HG02884 (cell line): Measurements from ENCODE around the gene PCSK6.

Experiments used
- ATAC-seq: cut with Tn5 transposase; IDR thresholded peaks from one replicate; pipeline ENCODE4 v1.9.1; 2021; ENCODE audit warnings: mild to moderate bottlenecking, moderate library complexity; ENCODE audit not compliant: unreplicated experiment

The PCSK6 gene

DNA sequence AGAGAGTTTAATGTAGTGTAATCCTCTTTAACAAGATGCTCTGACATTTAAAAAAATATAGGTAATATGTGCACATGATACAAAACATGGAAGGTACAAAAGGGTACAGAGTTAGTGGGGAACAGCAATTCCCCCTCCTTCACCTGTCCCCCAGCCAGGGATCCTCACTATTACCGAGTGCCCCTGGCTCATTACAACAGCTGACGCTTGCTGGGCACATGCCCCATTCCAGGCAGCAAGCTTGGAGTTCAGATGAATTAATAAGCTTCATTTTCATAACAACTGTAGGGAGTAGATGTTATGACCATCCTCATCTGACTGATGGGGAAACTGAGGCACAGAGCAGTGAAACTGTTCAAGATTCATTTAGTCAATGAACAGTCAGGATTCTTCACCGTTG lies 41.2 kb downstream of the PCSK6 start:
- ATAC-seq: no peak

GRCh38 chr15:101447561-101448071 lies 41.9 kb downstream of the PCSK6 start:
- no peak for ATAC-seq

DNA sequence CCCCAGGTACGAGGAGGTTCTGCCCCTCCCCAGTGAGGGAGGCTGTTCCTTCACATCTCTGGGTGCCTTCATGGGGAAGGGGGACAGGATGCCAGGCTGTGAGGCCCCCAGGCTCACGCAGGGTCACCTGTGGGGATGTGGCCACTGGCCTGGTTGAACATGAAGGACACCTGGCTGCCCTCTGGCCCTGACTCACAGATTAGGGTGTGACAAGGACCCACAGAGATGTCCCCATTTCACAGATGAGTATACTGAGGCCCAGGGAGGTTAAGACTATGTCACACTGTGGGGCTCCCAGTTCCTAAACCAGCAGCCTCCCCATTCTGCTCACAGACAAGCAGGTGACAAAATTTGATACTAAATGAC lies 42.4 kb downstream of the PCSK6 start:
- ATAC-seq: no peak

DNA sequence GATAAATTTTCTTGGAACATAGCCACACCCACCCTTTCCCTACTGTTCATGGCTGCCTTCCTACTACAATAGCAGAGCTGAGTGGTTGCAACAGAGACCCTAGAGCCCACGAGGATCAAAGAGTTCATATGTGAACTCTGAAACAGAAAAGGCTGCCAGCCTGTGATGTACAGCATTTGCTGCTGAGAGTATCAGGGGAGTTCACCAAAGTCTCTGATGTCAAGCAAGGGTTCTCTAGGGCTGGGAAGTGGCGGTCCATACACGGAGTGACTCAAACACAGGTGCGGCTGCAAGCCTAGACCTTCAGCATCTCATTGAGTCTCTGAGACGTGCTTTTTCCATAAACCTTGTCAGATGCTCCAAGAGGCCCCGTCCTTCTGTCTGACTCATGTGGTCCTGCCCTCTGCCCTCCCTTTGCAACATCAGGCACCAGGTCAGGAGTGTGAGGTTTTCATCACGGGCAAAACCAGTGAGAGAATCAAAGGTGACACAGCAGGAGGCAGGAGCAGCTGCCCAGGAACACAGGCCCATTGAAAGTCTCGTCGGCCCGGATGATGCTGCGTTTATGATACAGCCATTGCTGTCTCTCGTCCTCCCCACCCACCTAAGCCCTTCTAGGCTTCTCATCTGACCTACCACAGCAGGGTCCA lies 42.9 kb downstream of the PCSK6 start:
- ATAC-seq: no peak

DNA sequence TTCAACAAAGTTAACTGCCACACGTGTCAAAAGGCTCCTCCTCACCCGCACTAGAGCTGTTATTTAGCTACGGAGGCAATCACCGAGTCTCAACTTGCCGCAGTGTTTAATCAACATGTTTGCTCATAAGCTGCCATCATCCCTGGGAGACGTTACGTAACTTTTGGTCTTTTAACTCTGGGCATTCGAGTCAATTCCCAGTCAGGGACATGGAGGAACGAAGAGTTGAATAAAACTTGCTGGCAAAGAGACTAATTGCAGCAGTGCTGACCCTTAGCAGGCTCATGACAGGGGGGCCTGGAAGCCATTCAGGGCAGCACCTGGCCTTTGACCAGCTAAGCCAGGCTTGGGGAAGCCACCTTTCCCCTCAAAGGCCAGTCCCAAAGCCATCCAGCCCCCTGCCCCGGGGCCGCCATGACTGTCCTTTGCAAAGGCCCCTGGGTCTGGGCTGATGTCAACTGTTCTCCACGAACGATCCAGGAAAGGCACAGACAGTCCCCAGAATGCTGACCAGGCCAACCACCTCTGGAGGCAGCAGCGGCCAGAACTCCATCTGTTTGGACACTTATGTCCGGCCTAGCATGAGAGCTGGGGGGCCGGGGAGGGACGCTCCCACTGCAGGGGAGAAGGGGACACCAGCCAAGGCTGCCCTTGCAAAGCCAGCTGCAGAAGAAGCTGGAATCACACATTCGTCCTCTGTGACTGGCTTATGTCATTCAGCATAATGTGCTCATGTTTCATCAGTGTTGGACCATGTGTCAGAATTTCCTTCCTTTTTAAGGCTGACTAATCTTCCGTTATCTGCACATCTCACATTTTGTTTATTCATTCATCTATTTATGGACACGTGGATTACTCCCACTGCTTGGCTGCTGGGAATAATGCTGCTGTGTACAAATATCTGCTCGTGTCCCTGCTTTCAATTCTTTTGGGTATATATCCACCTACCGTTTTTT lies 43.7 kb downstream of the PCSK6 start:
- ATAC-seq: no peak

DNA sequence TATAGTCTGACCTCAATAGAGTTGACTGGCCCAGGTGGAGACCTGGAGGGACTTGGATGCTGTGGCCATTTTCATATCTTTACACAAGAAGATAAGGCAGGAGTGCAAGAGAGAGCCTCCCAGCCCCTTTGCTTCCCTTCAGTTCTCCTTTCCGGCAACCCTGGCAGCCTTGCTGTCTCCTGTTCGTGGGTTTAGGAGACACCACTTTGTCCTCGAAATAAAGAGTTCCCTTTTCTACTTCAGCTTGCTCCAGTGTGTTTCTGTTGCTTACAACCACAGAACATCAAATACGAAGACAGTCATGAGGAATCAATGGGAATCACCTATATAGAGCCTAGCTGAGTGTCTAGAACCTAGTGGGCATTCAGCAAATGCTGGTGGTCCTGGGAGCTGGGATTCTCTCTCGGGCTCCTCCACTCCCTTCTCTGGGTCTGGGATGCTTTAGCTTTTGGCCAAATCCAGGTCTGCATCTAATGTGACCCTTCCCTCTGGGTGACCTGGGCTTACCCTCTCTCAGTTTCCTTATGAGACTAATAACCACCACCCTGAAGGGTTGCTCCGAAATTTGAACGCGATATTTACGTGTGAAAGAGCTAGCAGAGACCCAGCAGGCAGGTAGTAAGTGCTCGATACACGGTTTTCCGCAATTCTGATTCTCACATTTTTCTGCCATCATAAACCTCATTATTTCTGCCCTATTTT lies 44.5 kb downstream of the PCSK6 start:
- no peak for ATAC-seq

DNA sequence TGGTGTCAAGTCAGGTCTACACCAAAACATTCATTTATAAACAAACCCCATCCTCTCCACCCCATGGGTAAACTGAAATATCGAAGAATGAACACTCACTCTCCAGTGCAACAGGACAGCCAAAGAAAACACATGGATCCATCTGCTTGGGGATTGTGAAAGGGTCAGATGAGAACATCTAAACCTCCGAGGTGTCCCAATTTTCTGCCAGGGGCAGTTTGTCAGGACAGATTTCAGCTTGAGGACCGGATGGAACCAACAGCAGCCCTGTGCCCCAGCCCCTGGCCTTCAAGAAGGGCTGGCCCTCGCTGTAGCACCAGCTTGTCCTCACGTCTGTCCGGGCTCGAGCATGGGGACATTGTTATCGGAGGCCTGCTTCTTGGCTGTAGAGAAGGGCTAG lies 45.5 kb downstream of the PCSK6 start:
- no peak for ATAC-seq

DNA sequence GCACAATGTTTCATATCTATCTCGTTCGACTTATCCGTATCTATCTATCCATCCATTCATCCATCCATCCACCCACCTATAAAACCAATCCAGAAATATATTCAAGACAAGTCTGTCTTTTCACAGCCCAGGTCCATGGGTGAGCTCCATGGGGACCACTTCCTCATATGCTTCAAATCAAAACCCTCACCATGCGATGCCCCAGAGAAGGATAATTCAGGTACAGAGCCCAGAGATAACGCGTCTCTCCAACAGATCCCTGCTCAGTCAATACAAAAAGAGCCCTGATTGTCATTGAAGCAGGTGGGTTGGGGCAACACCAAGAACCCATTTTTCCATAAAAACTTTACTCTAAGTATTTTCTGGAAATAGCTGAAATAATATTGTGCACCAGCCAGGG lies 47.2 kb downstream of the PCSK6 start:
- no peak for ATAC-seq

DNA sequence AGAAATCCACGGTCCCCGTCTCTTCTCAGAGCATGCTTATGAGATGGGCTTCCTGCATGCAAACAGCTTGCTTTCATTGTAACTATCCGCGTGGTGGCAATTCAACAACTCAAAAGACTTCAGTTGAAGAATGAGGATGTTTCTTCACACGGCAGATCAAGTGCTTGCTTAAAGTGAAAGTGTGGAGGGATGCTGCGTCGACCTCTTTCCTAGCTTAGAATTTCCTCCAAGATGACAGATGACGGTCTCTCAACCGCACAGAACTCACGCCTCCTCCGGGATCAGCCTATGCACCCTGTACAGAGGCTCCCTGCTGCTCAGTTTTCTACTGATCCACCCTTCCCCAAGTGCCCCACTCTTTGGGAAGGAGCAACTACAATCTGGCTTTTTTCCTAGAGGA lies 47.8 kb downstream of the PCSK6 start:
- no peak for ATAC-seq

GRCh38 chr15:101440846-101441590 lies 48.5 kb downstream of the PCSK6 start:
- no peak for ATAC-seq

GRCh38 chr15:101439920-101440319 lies 49.6 kb downstream of the PCSK6 start:
- ATAC-seq: no peak

DNA sequence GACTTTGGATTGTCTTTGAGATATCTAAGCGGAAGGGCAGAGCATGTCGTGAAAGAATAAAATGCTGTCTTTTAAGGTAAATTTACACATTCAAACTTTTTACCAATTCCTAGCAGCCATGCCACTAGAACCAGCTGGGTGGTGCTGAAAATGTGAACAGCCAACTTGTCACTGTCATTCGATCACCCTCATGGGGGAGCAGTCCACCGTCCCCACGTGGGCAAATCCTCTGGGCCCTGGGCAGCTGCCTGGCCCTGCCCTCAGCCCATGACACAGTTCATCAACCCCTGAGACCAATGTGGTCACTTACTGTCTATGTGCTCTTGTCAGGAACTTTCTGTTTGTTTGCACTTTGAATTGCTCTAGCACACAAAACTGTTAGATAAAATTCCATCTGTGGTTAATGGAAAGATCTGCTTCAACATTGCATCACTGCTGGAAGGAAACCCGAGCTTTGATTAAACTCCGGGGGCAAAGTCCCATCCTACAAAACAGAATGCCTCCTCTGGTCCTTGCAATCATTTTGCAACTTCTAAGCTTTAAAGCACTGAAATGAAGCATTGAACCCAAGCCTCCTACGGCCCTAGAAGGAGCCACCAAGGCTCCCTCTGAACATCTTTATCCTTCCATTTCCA lies 50.1 kb downstream of the PCSK6 start:
- ATAC-seq: no peak

- ATAC-seq: no peak
Observed at GRCh38 chr15:101438482-101439284, 50.8 kb downstream of the PCSK6 start.

DNA sequence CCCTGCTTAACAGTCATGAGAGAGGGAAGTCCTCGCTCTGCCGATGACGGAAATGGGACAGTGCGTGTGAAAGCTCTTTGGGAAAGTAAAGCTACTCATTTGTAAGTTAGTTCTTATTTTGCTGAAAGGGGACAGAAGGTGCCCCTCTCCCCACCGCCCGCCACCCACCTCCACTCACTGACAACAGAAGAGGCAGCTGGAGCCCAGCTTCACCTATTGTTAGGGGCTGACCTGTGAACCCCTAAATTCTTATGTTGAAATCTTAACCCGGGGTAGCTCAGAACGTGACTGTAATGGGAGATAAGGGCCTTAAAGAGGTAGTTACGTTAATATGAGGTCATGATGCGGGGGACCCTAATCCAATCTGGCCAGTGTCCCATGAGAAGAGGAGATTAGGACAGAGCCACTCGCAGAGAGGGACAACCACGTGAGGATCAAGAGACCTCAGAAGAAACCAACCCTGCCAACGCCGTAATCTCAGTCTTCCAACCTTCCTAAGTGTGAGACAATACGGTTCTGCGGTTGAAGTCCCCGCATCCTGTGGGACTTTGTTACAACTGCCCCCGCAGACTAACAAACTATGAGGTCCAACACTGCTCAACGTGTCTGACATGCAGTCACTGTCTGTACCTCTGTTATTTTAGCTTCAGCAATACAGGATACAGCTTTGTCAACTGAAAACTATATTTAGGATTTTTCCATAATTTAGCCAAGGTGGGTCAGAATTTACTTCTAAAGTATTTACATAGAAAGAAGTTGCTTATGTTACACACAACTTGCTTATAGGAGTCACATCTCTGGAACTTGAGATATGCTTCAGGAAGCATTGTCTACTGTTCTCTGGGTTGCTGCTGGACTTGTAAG lies 51.7 kb downstream of the PCSK6 start:
- ATAC-seq: no peak

DNA sequence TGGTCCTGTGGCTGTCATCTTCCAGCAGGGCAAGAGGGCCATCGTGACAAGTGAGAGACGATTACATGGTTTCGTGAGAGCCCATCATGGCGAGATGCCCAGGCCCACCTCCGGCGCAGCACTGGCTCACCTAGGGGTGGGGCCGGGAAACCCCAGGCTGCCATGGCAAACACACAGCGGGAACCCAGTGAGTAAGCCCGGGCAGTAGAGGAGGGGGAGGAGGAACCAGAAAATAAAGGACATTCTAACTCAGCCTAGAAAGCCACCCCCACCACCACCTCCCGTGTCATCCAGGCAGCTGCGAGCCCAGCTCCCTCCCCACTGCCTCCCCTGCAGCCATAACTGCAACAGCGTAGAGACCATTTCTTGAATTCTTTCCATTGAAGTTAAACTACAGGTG lies 52.3 kb downstream of the PCSK6 start:
- no peak for ATAC-seq

GRCh38 chr15:101436526-101436925 lies 53.0 kb downstream of the PCSK6 start:
- no peak for ATAC-seq

- ATAC-seq: no peak
Observed at GRCh38 chr15:101435761-101436160, 53.7 kb downstream of the PCSK6 start.

- no peak for ATAC-seq
Observed at GRCh38 chr15:101434032-101434920, 55.2 kb downstream of the PCSK6 start.
